RPMI7951 (cell line): ENCODE data around the gene CIAO3. TPM values are rescaled to one million over a fixed set of nuclear protein-coding genes. Genes with fewer than 3 reads are reported as not detected.

Source experiments
- DNase-seq: peaks from one replicate; pipeline ENCODE4 v3.0.0-alpha.2; 2012; ENCODE audit warnings: low read depth
- total RNA-seq: library from RNA; depleted of rRNA; stranded (reverse); fragments of >200 nt; shearing (Covaris generic); gene quantifications from 2 replicates; pipeline ENCODE4 v1.2.3, GENCODE V29; 2014; rRNA removed

CIAO3 gene
- 15.3 and 21.7 TPM in 2 replicates for total RNA-seq

GRCh38 chr16:740764-741505 lies at the start of gene CIAO3:
Gene CIAO3, minus strand, starts transcription at chr16:740997. Its CDS starts 12 bp downstream, at chr16:740985.
- peak; percentile 82 for DNase-seq

GRCh38 chr16:790086-790485 lies 49.3 kb upstream of the CIAO3 start:
- DNase-seq = no peak

- DNase-seq = no peak
Measured at GRCh38 chr16:789191-789850, 48.5 kb upstream of the CIAO3 start.

GRCh38 chr16:788399-789126 lies 47.8 kb upstream of the CIAO3 start, which contains the start of gene CHTF18:
Gene CHTF18, plus strand, starts transcription at chr16:788620. Its CDS starts 65 bp downstream, at chr16:788685.
- peak; percentile 84 for DNase-seq

GRCh38 chr16:787978-788398 lies 47.2 kb upstream of the CIAO3 start, which contains the start of gene RPUSD1:
Gene RPUSD1, minus strand, starts transcription at chr16:788381. Its CDS starts 644 bp downstream, at chr16:787737.
- no peak for DNase-seq

- DNase-seq = no peak
Measured at GRCh38 chr16:787321-787966, 46.6 kb upstream of the CIAO3 start.

- DNase-seq = no peak
Measured at GRCh38 chr16:785563-786535, 45.1 kb upstream of the CIAO3 start.

- no peak for DNase-seq
Measured at GRCh38 chr16:784431-784830, 43.6 kb upstream of the CIAO3 start.

- DNase-seq = no peak
Measured at GRCh38 chr16:783404-784161, 42.8 kb upstream of the CIAO3 start.

- DNase-seq = no peak
Measured at GRCh38 chr16:782766-783403, 42.1 kb upstream of the CIAO3 start.

GRCh38 chr16:782258-782657 lies 41.5 kb upstream of the CIAO3 start:
- no peak for DNase-seq

- DNase-seq = no peak
Measured at GRCh38 chr16:781346-782010, 40.7 kb upstream of the CIAO3 start.

GRCh38 chr16:780296-780695 lies 39.5 kb upstream of the CIAO3 start:
- DNase-seq = no peak

- no peak for DNase-seq
Measured at GRCh38 chr16:779561-779960, 38.8 kb upstream of the CIAO3 start.

GRCh38 chr16:778909-779527 lies 38.2 kb upstream of the CIAO3 start:
- no peak for DNase-seq

- DNase-seq = no peak
Measured at GRCh38 chr16:778447-778846, 37.6 kb upstream of the CIAO3 start.

GRCh38 chr16:777826-778225 lies 37.0 kb upstream of the CIAO3 start:
- DNase-seq = no peak

- no peak for DNase-seq
Measured at GRCh38 chr16:776824-777223, 36.0 kb upstream of the CIAO3 start.
